PC-9 (cell line): ENCODE results near the gene EGLN2.
"Not testable (repeated sequence)": the region's sequence is repeated elsewhere in the genome, so short reads cannot be mapped to it uniquely, and the experiment has no call there.

Experiments used
- EZH2 ChIP-seq: fragments of 200-600 bp; sonication (generic); IDR thresholded peaks from 2 replicates; pipeline ENCODE4 v1.8.0; 2017; ENCODE audit warnings: antibody characterized with exemption, low read depth
- TF ChIP-seq, protein P1 (sequence below): fragments of 200-600 bp; sonication (generic); conservative IDR thresholded peaks from 2 replicates; pipeline ENCODE4 v1.6.1; 2017; ENCODE audit warnings: mixed run types, antibody characterized with exemption, mild to moderate bottlenecking, moderate library complexity

DNA sequence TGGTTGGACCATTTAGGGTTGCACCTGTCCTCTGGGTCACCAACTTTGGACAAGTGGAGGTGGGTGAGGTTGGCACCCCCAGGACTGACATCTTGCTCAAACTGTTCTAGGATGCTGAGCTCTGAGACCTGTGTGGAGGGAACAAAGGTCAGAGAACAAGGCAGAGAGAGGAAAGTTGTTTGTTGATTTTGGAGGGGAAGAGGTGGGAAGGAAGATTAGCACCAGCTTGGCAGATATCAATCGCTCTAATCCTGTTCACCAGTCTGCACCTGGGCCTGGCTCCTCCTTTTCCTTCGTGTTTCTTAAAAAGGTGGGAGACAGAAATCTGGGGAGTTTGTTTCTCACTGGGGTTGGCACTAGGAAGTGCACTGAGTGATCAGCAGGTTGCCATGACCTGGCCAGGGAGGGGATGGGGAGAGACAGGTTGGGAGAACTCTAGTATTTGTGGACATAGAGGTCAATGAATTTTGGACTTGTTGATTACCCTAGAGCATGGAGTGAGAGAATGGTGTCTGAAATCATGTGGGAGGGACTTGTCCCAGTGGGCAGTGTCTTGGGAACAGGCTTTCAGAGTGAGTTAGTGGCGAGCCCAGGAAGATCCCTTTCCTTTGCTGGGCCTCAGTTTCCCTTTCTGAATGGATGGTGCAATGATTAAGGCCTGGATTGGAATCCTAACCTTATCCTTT is 53.6 kb downstream of the EGLN2 start:
- TF ChIP-seq, protein P1, sequence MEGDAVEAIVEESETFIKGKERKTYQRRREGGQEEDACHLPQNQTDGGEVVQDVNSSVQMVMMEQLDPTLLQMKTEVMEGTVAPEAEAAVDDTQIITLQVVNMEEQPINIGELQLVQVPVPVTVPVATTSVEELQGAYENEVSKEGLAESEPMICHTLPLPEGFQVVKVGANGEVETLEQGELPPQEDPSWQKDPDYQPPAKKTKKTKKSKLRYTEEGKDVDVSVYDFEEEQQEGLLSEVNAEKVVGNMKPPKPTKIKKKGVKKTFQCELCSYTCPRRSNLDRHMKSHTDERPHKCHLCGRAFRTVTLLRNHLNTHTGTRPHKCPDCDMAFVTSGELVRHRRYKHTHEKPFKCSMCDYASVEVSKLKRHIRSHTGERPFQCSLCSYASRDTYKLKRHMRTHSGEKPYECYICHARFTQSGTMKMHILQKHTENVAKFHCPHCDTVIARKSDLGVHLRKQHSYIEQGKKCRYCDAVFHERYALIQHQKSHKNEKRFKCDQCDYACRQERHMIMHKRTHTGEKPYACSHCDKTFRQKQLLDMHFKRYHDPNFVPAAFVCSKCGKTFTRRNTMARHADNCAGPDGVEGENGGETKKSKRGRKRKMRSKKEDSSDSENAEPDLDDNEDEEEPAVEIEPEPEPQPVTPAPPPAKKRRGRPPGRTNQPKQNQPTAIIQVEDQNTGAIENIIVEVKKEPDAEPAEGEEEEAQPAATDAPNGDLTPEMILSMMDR: not testable (repeated sequence)
- not testable (repeated sequence) for TF ChIP-seq EZH2
